ENCODE data around the gene FGD3.

FGD3 gene

DNA sequence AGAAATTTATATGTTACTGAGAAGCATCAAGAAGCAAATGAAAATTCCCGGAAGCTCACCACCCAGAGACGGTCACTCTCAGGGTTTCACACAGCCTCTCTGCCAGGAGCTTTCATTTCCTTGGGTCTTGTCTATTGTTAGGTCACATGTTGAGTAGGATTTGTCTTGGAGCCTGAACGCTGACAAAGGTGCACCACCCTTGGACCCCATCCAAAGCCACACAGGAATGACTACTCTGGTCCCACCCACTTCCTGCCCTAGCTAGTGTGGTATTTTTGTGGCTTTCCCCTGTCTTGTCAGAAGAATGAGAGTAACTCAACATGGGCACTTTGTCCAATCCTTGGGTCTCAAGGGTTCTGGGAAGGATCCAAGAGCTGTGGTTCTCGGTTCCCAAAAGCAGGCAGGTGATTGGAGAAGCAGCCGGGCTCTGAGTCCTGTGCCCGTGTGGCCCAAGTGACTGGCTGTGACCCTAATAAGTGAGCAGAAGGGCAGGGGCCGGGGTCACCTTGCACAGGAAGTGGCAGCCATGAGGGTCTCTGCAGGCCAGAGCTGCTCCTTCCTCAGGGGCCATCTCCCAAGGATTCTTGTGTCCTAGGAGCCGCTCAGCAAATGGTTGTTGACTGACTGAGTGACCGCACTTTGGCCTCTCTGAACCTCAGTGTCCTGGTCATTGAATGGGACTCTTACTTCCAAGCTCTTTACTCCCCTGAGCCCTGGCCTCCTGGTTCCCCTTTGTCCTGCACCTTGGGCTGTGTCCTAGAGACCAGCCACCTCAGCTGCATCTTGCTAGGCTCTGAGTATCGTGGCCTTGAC is 6.9 kb downstream of the FGD3 start:
- DNase-seq (ENCODE audit: low read depth, low spot score): no peak
- ChIA-PET POLR2A (no interaction called here), CTCF (interaction anchor here (0.5 to 0.6 kb wide), 2 partner anchors 24 to 191 kb away, joined by 3 read pairs; no protein-coding TSS in a partner anchor)
- TF ChIP-seq, protein P1, sequence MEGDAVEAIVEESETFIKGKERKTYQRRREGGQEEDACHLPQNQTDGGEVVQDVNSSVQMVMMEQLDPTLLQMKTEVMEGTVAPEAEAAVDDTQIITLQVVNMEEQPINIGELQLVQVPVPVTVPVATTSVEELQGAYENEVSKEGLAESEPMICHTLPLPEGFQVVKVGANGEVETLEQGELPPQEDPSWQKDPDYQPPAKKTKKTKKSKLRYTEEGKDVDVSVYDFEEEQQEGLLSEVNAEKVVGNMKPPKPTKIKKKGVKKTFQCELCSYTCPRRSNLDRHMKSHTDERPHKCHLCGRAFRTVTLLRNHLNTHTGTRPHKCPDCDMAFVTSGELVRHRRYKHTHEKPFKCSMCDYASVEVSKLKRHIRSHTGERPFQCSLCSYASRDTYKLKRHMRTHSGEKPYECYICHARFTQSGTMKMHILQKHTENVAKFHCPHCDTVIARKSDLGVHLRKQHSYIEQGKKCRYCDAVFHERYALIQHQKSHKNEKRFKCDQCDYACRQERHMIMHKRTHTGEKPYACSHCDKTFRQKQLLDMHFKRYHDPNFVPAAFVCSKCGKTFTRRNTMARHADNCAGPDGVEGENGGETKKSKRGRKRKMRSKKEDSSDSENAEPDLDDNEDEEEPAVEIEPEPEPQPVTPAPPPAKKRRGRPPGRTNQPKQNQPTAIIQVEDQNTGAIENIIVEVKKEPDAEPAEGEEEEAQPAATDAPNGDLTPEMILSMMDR (IDR thresholded peaks at IDR 0.05; ENCODE audit: insufficient read depth, low read length, missing control alignments): no peak
- no peak overlapping the region for H3K4me3 ChIP-seq (ENCODE audit: low read depth, low read length)

DNA sequence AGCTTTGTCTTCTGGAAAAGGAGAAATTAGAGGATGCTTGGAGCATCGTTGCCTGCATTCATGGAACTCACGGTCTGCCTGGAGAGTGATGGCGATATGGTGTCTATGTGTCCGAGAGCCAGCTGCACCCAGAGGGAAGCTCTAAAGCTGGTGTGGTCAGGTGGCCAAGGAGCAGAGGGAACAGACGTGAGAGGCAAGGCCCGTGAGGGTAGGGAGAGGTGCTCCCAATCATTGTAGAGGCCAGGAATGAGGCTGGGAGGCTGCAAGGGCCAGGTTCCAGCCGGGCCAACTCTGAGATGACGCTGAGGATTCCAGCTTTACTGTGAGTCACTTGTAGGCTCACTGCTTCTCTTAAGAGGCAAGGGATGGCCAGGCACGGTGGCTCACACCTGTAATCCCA is 7.6 kb downstream of the FGD3 start:
- H3K4me3 ChIP-seq (ENCODE audit: low read depth, low read length): no peak overlapping the region
- TF ChIP-seq, protein P1 (IDR thresholded peaks at IDR 0.05; ENCODE audit: insufficient read depth, low read length, missing control alignments): no peak
- DNase-seq (ENCODE audit: low read depth, low spot score): no peak
- CTCF ChIA-PET: no interaction called here
- POLR2A ChIA-PET: no interaction called here

DNA sequence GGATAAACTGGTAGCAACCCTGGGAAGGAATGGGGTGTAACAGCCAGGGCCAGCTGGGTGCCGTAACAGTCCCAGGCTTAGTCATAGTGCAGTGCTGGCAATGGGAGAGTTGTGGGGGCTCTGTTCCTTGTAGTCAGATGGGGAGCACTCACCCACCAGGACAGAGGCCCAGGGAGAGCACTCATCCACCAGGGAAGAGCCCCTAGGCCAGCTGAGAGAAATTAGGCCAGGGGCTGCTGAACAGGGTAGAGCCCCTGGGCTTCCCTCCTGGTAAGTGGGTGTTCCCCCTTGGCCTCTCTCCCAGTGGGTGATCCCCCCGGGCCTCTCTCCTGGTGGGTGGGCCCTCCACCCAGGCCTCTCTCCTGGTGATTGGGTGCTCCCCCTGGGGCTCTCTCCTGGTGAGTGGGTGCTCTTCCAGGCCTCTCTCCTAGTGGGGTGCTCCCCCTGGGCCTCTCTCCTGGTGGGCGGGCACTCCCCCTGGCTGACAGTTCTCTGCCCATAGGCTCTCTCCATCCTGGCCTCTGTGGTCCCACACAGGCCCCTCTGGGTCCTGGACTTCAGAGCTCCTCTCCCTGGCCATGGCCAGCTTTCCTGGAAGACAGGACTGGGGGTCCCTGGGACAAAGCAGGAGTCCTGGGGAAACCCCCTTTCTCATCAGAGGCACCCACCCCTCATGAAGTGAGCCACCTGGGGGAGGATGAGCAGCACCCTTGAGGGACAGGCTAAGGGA is 13.4 kb downstream of the FGD3 start:
- no peak overlapping the region for H3K4me3 ChIP-seq (ENCODE audit: low read depth, low read length)
- DNase-seq (ENCODE audit: low read depth, low spot score): no peak
- TF ChIP-seq, protein P1 (IDR thresholded peaks at IDR 0.05; ENCODE audit: insufficient read depth, low read length, missing control alignments): no peak
- CTCF ChIA-PET: interaction anchor here (1.0 kb wide), 1 partner anchor 9 kb away, joined by 3 read pairs; no protein-coding TSS in a partner anchor
- POLR2A ChIA-PET: no interaction called here

DNA sequence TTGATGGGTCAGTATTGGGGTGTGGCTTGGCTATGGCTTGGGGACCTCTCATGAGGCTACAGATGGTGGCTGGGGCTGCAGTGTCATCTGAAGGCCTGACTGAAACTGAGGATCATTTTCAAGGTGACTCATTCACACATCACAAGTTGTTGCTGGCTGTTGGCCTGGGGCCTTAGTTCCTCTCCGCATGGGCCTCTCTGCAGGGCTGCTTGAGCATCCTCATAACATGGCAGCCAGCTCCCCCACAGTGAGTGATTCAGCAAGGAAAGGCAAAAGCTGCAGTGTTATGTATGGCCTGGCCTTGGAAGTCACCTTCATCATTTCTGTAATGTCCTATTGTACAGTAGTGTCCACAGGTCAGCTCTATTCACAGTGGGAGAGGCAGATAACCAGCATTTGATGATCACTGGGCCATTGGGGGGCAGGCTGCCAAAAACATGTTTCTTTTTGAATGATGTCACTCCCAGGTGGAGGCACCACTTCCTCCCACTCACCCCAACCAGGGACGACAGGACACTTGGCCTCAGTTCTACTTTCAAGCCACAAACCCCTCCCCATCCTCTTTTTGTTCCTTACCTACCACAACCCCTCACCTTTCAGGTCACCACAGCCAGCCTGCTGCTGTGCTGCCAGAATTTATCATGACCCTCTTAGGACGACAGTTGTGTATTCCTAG is 14.4 kb downstream of the FGD3 start:
- H3K4me3 ChIP-seq (ENCODE audit: low read depth, low read length): no peak overlapping the region
- TF ChIP-seq, protein P1 (IDR thresholded peaks at IDR 0.05; ENCODE audit: insufficient read depth, low read length, missing control alignments): no peak
- CTCF ChIA-PET: no interaction called here
- POLR2A ChIA-PET: no interaction called here
- DNase-seq (ENCODE audit: low read depth, low spot score): no peak

DNA sequence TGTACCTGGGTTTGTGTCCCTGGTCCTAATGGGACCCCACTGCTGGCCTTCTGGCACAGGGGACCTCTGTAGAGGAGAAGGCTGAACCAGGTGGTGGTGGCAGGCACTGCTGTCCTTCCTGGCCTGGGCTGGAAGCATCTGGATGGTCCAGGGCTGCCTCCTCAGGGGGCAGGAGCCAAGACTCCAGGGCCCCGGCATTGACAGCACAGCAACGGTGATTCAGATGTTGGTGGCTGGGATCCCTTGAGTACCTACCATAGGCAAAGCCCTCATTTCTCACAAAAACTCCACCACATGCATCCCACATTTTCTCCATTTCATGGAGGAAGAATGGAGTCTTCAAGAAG is 15.0 kb downstream of the FGD3 start:
- ChIA-PET POLR2A (no interaction called here), CTCF (no interaction called here)
- H3K4me3 ChIP-seq (ENCODE audit: low read depth, low read length): no peak overlapping the region
- TF ChIP-seq, protein P1 (IDR thresholded peaks at IDR 0.05; ENCODE audit: insufficient read depth, low read length, missing control alignments): no peak
- no peak for DNase-seq (ENCODE audit: low read depth, low spot score)

DNA sequence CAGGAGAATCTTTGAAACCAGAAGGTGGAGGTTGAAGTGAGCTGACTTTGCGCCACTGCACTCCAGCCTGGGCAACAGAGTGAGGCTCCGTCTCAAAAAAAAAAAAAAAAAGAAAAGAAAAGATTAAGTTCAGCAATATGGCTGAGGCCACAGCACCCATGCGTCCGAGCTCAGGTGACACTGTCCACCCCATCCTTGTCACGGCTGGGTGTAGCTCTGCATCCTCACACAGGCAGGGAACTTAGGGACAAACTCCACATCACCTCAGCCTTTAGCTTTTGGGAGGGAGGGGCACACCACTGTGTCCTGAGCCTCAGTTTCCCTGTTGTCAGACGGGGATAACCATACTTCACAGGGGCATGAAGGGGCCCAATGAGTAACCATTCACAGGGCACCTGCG is 15.5 kb downstream of the FGD3 start:
- CTCF ChIA-PET: no interaction called here
- no peak overlapping the region for H3K4me3 ChIP-seq (ENCODE audit: low read depth, low read length)
- no peak for DNase-seq (ENCODE audit: low read depth, low spot score)
- POLR2A ChIA-PET: no interaction called here
- TF ChIP-seq, protein P1 (IDR thresholded peaks at IDR 0.05; ENCODE audit: insufficient read depth, low read length, missing control alignments): no peak
